Measurements from ENCODE around the gene PLXNB2.

DNA sequence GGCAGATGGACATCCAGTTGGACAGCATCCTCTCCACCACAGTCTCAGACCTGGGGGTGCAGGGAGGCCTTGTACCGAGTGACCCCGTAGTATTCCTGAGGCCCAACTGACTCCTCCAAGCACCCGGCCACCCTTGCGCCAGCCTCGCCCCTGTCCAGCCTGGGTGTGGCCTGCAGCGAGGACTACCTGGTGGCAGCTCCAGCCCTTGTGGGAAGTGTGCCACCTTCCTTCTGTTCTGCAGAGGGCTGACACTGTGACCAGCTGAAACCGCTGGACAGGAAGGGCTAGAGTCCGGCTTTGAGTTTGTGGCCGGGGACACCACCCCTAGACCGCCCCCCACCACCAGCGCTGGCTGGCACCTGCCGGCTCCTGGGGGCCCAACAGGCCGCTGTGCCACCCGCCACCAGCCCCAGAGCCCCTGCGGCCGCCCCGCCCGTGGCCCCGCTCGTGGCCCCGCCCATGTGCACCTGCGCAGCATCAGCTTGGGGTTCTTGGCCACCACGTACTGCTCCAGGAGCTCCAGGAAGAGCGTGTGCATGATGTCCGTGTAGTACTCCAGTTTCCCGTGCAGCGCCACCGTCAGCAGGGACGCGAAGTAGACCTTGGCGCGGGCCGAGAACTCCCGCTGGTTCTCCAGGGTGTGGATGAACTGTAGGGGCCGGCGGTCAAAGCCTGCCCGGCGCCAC lies 27.3 kb downstream of the PLXNB2 start:
- TF ChIP-seq EZH2 (IDR thresholded peaks at IDR 0.05; ENCODE audit: borderline replicate concordance, low read depth, low read length, severe bottlenecking), result no peak
- TF ChIP-seq, protein P1, sequence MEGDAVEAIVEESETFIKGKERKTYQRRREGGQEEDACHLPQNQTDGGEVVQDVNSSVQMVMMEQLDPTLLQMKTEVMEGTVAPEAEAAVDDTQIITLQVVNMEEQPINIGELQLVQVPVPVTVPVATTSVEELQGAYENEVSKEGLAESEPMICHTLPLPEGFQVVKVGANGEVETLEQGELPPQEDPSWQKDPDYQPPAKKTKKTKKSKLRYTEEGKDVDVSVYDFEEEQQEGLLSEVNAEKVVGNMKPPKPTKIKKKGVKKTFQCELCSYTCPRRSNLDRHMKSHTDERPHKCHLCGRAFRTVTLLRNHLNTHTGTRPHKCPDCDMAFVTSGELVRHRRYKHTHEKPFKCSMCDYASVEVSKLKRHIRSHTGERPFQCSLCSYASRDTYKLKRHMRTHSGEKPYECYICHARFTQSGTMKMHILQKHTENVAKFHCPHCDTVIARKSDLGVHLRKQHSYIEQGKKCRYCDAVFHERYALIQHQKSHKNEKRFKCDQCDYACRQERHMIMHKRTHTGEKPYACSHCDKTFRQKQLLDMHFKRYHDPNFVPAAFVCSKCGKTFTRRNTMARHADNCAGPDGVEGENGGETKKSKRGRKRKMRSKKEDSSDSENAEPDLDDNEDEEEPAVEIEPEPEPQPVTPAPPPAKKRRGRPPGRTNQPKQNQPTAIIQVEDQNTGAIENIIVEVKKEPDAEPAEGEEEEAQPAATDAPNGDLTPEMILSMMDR (IDR thresholded peaks at IDR 0.05; ENCODE audit: borderline replicate concordance, extremely low read depth, low read length, poor library complexity, severe bottlenecking), result no peak

Data from DND-41 (cell line).